Thoracic aorta (tissue), 2 donors: ENCODE results near the gene HEATR5A. TPM values are rescaled to one million over a fixed set of nuclear protein-coding genes. Genes with fewer than 3 reads are reported as not detected.
A peak's percentile ranks its signal among the peaks of the same experiment; 100 is the strongest.
"Not testable (repeated sequence)": the region's sequence is repeated elsewhere in the genome, so short reads cannot be mapped to it uniquely, and the experiment has no call there.

Experiments used
- ATAC-seq: fragments of 150-250 bp; one replicate; pipeline ENCODE4 v1.8.0; 2017; ENCODE audit warnings: low read depth; ENCODE audit not compliant: insufficient number of reproducible peaks, low FRiP score
- DNase-seq: peaks from one replicate; pipeline ENCODE4 v3.0.0-alpha.2; 2020; ENCODE audit warnings: low spot score
- H3K27ac ChIP-seq, 2 donors: fragments of 200-600 bp; sonication (generic); 1 replicate in 1 of 2; 2 replicates in 1 of 2; pipeline ENCODE4 v1.5.1; 2016; ENCODE audit warnings: mild to moderate bottlenecking in 2 of 2, moderate library complexity in 2 of 2
- H3K27me3 ChIP-seq: fragments of 200-600 bp; sonication (generic); replicated peaks from 2 replicates; pipeline ENCODE4 v1.6.0; 2016; ENCODE audit warnings: mild to moderate bottlenecking; ENCODE audit not compliant: insufficient read depth
- H3K36me3 ChIP-seq: fragments of 200-600 bp; sonication (generic); one replicate; pipeline ENCODE4 v1.5.1; 2016
- H3K4me1 ChIP-seq, 2 donors: fragments of 200-600 bp; sonication (generic); 1 replicate in 1 of 2; 2 replicates in 1 of 2; pipeline versions ENCODE4 v1.5.1 to v1.6.0; 2016; ENCODE audit warnings: low read depth in 2 of 2, mild to moderate bottlenecking in 1 of 2; ENCODE audit not compliant: control insufficient read depth in 1 of 2
- H3K4me3 ChIP-seq: fragments of 200-600 bp; sonication (generic); 2 replicates; pipeline ENCODE4 v1.5.1; 2016; ENCODE audit warnings: mild to moderate bottlenecking
- H3K9me3 ChIP-seq: fragments of 200-600 bp; sonication (generic); 2 replicates; pipeline ENCODE4 v1.5.1; 2016
- CTCF ChIP-seq: fragments of 200-600 bp; sonication (generic); IDR thresholded peaks from one replicate; pipeline ENCODE4 v1.5.1; 2019; ENCODE audit warnings: antibody characterized with exemption
- total RNA-seq, 2 donors: library from RNA; depleted of rRNA; stranded (reverse); fragments of >200 nt; gene quantifications; one replicate each; pipeline versions ENCODE4 v1.1.0 to v1.2.3, GENCODE V29; 2016

The HEATR5A gene
- total RNA-seq, 2 donors from 2014 or later, result 39.1 to 43.6 TPM

- no peak overlapping the region for H3K27ac ChIP-seq
- no peak overlapping the region for H3K4me3 ChIP-seq
- H3K36me3 ChIP-seq, result no peaks in the 10 kb centered on the region
- H3K27me3 ChIP-seq, result no peaks in the 10 kb centered on the region
- DNase-seq, result no peak
- peaks cover 0 to 21% of the 10 kb centered on the region in 2 donors for H3K4me1 ChIP-seq
- TF ChIP-seq CTCF, result no peak
- no peak for ATAC-seq
- H3K9me3 ChIP-seq, result no peaks in the 10 kb centered on the region
These were observed 96.9 kb downstream of the HEATR5A start for GRCh38 chr14:31323419-31323818.

- Histone ChIP-seq H3K4me3 (peak overlapping the region; percentile 31), H3K4me1 (peaks cover 0 to 21% of the 10 kb centered on the region in 2 donors), H3K27ac (peak overlapping the region; percentile 10 to 51), H3K36me3 (no peaks in the 10 kb centered on the region), H3K27me3 (no peaks in the 10 kb centered on the region), H3K9me3 (no peaks in the 10 kb centered on the region)
- TF ChIP-seq CTCF, result no peak
- DNase-seq, result no peak
- ATAC-seq, result peak; percentile 47
These were observed 99.2 kb downstream of the HEATR5A start for GRCh38 chr14:31320922-31321766.

GRCh38 chr14:31320216-31320615, 100.1 kb downstream of the HEATR5A start:
- peaks cover 0 to 21% of the 10 kb centered on the region in 2 donors for H3K4me1 ChIP-seq
- H3K36me3 ChIP-seq, result no peaks in the 10 kb centered on the region
- ATAC-seq, result no peak
- H3K4me3 ChIP-seq, result no peak overlapping the region
- H3K27me3 ChIP-seq, result no peaks in the 10 kb centered on the region
- peak overlapping the region; percentile 10 to 51 for H3K27ac ChIP-seq
- TF ChIP-seq CTCF, result no peak
- H3K9me3 ChIP-seq, result no peaks in the 10 kb centered on the region
- no peak for DNase-seq

- DNase-seq, result no peak
- Histone ChIP-seq H3K27me3 (no peaks in the 10 kb centered on the region), H3K9me3 (no peaks in the 10 kb centered on the region), H3K27ac (peak overlapping the region in 1 of 2 donors; percentile 26), H3K4me1 (peaks cover 0 to 21% of the 10 kb centered on the region in 2 donors), H3K36me3 (peaks cover 3% of the 10 kb centered on the region), H3K4me3 (no peak overlapping the region)
- ATAC-seq, result no peak
- TF ChIP-seq CTCF, result no peak
These were observed 100.6 kb downstream of the HEATR5A start for GRCh38 chr14:31319701-31320100.

- Histone ChIP-seq H3K27ac (no peak overlapping the region), H3K9me3 (no peaks in the 10 kb centered on the region), H3K4me1 (no peaks in the 10 kb centered on the region), H3K4me3 (no peak overlapping the region), H3K27me3 (no peaks in the 10 kb centered on the region), H3K36me3 (peaks cover 21% of the 10 kb centered on the region)
- no peak for ATAC-seq
- no peak for DNase-seq
- TF ChIP-seq CTCF, result no peak
These were observed 107.4 kb downstream of the HEATR5A start for GRCh38 chr14:31312934-31313333.

- ATAC-seq, H3K9me3 ChIP-seq, H3K27me3 ChIP-seq, H3K27ac ChIP-seq, H3K4me3 ChIP-seq, DNase-seq, H3K4me1 ChIP-seq: not testable (repeated sequence)
- H3K36me3 ChIP-seq, result peaks cover 22% of the 10 kb centered on the region
These were observed 108.0 kb downstream of the HEATR5A start for GRCh38 chr14:31312370-31312769.
